GM18907 (cell line): Measurements from ENCODE around the gene LRSAM1.

Experiments
- ATAC-seq: cut with Tn5 transposase; IDR thresholded peaks from one replicate; pipeline ENCODE4 v1.9.1; 2021; ENCODE audit warnings: mild to moderate bottlenecking, moderate library complexity; ENCODE audit not compliant: unreplicated experiment

LRSAM1 gene

GRCh38 chr9:127509955-127510299 is 58.6 kb downstream of the LRSAM1 start:
- no peak for ATAC-seq

DNA sequence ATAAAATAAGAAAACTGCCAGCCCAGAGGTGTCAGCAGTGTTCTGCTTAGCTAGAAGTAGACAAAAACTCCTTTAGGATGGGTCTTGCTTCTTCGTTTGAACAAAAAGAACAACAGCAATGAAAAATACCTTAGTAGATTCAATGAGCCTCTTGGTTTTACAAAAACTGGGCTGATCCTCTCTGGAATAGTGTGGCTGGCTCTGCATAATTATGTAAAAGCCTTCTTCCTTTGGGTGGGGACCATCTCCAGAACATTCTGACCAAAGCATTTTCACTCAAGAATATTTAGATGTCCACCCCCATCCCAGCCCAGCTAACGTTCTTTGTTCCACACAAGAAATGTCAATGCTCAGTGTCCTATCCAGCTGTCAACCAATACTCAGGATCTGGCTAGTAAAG is 63.2 kb downstream of the LRSAM1 start:
- no peak for ATAC-seq

DNA sequence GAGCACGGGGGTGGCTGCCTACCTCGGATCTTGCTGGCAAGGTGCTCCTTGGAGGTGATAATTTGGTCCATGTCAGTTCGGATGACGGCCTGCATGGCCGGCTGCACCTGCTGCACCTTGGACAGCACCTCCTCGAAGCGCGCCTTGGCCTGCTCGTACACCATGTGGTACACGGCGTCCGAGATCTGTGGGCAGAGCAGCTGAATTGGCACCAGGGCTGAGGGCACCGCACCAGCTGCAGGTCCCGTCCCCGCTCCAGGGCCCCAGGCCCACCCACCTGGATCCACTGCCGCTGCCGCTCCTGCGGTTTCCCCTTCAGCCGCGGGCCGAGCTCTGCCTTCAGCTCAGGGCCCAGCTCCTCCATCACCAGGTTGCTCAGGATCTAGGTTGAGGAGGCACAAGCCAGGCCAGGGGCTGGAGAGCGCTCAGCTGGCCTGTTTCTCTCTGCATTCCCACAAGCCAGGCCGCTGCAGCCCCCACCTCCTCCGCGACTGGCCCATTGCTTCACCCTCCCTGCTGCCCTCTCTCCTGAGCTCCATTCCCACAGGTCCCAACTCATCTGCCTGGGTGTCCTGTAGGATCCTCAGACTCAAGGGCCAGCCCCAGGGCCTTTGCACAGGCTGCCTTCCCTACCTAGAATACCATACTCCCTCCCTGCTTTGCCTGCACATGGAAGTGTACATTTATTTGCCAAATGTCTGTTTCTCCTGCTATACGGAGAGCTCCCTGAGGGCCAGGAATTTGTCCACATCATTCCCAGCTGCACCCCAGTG is 65.7 kb downstream of the LRSAM1 start:
- ATAC-seq = no peak

GRCh38 chr9:127517620-127518019 is 66.3 kb downstream of the LRSAM1 start:
- no peak for ATAC-seq

- no peak for ATAC-seq
These were observed 67.0 kb downstream of the LRSAM1 start for GRCh38 chr9:127518091-127518856.

DNA sequence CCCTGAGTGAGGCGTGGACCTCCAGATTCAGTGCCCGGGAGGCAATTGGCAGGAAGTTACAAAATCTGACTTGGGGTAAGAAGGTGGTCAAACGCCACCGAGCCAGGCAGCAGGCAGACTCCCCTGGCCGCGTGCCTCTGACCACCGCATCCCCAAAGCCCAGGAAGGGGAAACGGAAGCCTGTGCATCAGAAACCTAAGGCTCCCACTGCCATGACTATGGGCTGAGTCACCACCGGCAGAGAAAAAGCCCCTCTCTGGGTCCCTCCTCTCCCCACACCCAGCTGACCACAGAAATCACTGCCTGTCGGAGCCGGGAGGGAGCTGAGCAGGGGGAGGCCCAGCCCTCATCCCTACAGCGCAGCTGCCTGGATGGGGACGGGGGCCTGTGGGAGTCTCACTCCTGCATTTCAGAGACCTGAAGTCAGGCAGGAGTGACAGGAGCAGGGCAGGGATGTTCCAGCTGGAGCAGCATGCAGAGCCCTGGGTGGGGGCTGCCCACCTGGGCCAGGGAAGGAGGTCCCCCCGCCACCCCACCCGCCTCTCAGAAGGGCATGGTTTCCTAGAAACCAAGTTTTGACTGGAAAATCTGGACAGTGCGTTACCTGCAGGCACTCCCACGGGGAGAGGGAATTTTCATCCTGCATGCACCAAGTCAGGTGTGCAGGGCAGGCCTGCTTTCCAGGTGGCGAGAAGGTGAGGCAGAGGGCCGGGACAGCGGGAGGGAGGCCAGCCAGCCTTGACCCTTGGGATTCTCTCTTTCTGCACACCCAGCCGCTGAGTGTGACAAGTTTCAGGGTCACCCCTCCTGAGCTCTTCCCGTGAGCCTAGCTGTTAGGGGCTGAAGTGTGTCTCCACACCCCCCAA is 68.2 kb downstream of the LRSAM1 start:
- ATAC-seq = no peak

GRCh38 chr9:127520941-127521918 is 69.9 kb downstream of the LRSAM1 start:
- ATAC-seq = no peak

- ATAC-seq = no peak
These were observed 70.6 kb downstream of the LRSAM1 start for GRCh38 chr9:127521919-127522304.

DNA sequence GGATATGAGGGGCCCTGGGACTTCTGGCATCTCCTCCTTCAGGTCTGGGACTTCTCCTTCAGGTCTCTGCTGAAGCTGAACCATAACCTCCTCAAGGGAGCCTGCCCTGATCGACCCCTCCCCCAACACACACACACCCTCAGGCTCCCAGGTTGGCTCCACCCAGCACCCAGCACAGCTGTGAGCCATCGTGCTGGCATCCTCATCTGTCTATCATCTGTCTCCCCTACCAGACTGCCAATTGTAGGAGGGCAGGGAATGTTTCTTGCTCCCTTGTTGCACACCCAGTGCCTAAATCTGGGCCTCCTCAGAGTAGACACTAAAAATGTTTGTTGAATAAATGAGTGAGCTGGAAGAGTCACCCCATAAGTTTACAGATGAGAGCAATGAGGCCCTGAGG is 71.4 kb downstream of the LRSAM1 start:
- no peak for ATAC-seq

DNA sequence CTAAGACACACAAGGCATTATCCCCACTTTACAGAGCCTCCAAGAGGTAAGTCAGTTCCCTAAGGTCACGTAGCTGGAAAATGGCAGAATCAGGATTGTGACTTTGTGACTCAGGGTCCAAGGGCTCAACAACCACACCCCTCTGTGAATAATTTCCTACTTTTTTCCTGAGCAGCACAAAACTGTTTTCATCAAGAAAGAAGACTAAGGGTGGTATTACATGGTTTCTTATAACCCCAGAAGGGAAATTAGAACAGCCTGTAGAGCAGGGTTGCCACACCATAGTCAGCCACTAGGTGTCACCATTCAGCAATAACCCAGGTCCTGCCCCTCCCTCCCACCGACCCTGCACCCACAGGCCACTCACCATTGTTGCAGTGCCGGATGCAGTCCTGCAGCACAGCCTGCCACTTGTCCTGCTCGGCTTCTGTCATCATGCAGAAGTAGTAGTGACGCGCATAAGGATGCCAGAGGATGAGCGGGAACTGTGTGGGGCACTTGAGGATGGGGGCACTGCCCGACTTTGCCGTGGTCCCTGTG is 72.1 kb downstream of the LRSAM1 start:
- ATAC-seq = no peak

DNA sequence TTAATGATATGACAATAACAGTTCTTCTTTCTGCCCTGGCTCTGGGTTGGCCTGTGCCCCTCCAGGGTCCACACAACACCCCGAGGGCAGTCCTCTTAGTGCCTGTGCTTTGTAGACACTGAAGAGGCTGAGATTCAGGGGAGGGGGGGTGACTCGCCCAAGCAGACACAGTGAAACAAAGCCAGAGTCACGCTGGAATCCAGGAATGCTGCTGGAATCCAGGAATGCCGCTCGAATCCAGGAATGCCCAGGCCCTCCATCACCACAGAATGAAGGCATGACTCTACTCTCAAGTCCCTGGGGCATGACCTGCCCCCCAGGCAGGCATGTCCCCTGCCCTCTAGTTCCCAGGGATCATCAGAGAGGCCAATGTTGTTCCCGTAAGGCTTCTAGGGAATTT is 73.1 kb downstream of the LRSAM1 start:
- ATAC-seq = no peak

GRCh38 chr9:127525401-127526188 is 74.3 kb downstream of the LRSAM1 start:
- ATAC-seq = no peak

- no peak for ATAC-seq
These were observed 75.6 kb downstream of the LRSAM1 start for GRCh38 chr9:127526655-127527559.

GRCh38 chr9:127527560-127528268 is 76.4 kb downstream of the LRSAM1 start:
- no peak for ATAC-seq

- no peak for ATAC-seq
These were observed 77.3 kb downstream of the LRSAM1 start for GRCh38 chr9:127528422-127529251.

GRCh38 chr9:127529671-127530070 is 78.4 kb downstream of the LRSAM1 start:
- no peak for ATAC-seq
